Activated T-helper 1 cell treated with Interleukin-2 at 50 U/mL for 16 hours (primary cell): ENCODE data around the gene ACER1.
"Not testable (repeated sequence)": the region's sequence is repeated elsewhere in the genome, so short reads cannot be mapped to it uniquely, and the experiment has no call there.

Experiments
- DNase-seq: peaks from one replicate; pipeline ENCODE4 v3.0.0-alpha.2; 2020; ENCODE audit warnings: low read depth

The ACER1 gene

GRCh38 chr19:6287269-6287885, 46.0 kb downstream of the ACER1 start:
- DNase-seq, result no peak

DNA sequence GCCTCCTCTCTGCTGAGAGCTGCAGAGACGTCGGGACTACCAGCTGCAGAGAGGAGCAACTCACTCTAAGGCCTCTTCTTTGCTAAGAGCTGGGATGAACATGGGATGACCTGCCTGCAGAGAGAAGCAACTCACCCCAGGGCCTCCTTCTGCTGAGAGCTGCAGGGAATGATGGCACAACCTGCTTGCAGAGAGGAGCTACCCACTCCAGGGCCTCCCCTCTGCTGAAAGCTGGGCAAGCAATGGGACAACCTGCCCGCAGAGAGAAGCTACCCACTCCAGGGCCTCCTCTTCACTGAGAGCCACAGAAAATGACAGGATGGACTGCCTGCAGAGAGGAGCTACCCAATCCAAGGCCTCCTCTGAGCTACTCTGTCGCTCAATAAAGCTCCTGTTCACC, 46.7 kb downstream of the ACER1 start:
- no peak for DNase-seq

DNA sequence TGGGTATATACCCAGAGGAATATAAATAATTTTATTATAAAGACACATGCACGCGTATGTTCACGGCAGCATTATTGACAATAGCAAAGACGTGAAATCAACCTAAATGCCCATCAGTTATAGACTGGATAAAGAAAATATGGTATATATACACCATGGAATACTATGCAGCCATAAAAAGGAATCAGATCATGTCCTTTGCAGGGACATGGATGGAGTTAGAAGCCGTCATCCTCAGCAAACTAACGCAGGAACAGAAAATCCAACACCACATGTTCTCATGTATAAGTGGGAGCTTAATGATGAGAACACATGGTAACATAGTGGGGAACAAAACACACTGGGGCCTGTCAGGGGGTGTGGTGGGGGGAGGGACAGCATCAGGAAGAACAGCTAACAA, 51.0 kb downstream of the ACER1 start:
- DNase-seq, result not testable (repeated sequence)

GRCh38 chr19:6279931-6280591, 53.4 kb downstream of the ACER1 start, which contains the start of gene MLLT1:
Gene MLLT1 (minus strand): TSS chr19:6279975. CDS start chr19:6279784, 191 bp downstream.
- peak; percentile 94 for DNase-seq

DNA sequence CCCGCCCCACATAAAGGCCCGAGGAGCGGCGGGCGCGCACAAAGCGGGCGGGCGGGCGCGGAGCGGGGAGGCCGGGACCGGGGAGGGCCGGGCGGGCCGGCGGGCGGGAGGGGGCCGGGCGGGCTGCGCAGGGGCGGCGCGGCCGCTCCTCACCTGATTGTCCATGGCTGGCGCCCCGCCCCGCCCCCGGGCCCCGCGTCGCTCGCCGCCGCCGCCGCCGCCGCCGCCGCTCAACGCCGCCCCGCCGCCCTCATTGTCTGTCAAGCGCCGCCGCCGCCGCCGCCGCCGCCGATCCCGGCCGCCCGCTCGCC, 53.8 kb downstream of the ACER1 start:
- no peak for DNase-seq

DNA sequence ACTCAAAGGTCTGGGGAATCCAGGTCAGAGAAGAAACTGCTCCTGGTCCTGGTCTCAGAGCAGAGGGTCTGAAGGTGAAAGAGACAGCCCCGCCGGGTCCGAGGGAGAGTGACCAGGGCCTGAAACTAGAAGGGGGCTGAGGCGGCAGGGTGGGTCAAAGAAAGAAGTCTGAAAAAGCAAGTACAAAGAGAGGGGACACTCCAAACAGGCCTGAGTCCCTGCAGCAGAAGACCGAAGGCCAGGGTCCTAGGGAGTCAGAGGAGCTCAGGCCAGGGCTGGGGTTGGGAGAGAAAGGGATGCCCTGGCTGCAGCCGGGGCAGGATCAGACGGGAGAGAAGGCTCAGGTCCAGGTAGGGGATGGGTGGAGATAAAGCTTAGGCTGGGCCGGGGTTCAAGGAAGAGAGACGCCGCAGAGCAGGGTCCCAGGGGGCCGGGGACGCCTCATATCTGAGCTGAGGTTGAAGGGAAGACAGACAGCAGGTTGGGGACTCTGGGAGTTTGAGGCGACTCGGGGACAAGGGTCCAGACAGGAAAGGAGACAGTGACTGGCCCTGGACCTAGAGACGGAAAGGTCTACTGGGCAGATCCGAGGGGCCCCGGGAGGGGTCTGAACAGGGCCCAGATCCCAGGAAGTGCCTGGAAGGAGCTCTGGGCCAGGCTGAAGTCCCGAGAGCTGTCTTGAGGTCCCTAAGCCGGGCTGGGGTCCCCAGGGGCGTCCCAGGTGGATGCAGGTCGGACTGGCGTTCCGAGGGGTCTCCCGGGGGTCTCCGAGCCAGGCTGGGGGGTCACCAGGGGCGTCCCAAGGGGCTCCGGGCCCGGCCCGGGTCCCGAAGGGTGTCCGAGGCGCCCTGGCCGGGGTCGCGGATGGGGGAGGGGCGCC, 54.4 kb downstream of the ACER1 start:
- DNase-seq, result no peak

GRCh38 chr19:6278051-6278450, 55.4 kb downstream of the ACER1 start:
- no peak for DNase-seq

DNA sequence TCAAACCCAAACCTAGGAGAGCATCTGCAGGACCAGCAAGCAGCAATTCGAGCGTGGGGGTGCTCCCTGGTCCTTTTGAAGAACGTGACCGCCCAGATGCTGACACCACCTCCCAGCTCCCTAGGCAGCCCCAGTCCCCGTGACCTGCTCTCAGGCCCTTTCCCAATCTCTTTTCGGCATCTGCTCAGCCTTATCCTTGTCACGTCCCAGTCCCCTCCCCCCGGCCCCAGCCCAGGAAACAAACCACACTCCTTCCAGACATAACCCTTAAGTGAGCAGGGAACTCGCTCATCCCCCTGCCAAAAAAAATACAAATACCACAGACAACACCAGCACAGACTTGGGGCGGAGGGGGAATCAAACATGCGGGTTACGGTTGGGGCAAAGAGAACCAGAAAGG, 57.0 kb downstream of the ACER1 start:
- DNase-seq, result no peak

DNA sequence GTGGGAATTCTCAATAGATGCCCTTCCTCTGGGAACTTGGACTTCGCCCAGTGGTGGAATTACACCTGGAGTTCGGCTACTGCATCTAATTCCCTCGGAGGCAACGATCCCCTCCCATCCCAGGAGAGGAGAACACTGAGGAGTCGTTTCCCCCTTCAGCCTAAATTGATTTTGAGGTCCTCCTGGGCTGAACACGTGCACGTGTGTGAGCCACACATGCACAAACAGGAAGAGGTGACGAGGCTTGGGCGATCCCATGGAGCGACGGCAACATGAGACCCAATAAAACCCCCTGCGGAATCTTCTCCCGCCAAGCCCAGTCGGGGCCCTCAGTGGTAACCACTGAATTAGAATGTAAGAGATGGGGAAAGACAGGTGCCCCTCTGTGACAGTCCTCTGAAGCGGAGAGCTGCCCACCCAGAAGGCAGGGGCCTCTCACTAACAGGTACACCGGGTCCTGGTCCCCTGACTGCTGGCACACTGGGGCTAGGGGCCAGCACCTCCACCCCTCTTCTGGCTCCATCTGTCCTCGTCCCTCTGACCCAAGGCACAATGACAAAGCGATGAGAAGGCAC, 58.2 kb downstream of the ACER1 start:
- no peak for DNase-seq

GRCh38 chr19:6274756-6275155, 58.7 kb downstream of the ACER1 start:
- DNase-seq, result no peak

- no peak for DNase-seq
These were observed 59.5 kb downstream of the ACER1 start for GRCh38 chr19:6273701-6274601.

DNA sequence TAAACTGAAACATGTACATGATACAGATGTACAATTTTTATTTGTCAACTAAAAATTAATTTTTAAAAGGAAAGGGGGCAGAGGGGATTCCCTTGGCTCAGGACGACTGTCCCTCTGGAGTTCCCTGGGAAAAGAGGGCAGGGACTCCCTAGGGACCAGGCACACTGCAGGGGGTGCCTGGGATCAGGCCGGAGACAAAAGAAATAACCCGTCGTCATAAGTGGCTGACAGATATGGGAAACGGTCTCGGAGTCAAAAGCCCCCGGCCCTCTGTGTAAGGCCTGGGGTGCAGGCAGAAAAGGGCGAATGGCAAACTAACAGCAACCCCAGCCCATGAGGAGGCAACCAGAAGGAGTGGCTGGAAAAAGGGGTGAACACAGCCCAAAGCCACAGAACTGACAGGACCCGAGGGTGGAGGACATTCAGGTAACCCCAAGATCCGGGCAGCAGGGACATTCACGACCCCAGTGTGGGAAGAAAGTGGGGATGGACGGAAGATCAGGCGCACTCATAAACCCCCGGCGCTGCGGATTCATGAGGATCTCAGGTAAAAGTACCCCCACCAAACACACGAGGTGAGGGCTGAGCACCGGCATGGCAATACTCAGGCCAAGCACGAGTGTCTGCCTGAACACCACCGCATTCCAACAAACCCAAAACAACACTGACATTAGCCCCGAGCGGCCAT, 60.4 kb downstream of the ACER1 start:
- DNase-seq, result no peak

GRCh38 chr19:6272411-6272791, 61.0 kb downstream of the ACER1 start:
- DNase-seq, result no peak

- DNase-seq, result no peak
These were observed 61.5 kb downstream of the ACER1 start for GRCh38 chr19:6271721-6272410.

- DNase-seq, result no peak
These were observed 62.2 kb downstream of the ACER1 start for GRCh38 chr19:6271251-6271650.

GRCh38 chr19:6270822-6271221, 62.6 kb downstream of the ACER1 start:
- no peak for DNase-seq

- no peak for DNase-seq
These were observed 63.2 kb downstream of the ACER1 start for GRCh38 chr19:6270076-6270745.

DNA sequence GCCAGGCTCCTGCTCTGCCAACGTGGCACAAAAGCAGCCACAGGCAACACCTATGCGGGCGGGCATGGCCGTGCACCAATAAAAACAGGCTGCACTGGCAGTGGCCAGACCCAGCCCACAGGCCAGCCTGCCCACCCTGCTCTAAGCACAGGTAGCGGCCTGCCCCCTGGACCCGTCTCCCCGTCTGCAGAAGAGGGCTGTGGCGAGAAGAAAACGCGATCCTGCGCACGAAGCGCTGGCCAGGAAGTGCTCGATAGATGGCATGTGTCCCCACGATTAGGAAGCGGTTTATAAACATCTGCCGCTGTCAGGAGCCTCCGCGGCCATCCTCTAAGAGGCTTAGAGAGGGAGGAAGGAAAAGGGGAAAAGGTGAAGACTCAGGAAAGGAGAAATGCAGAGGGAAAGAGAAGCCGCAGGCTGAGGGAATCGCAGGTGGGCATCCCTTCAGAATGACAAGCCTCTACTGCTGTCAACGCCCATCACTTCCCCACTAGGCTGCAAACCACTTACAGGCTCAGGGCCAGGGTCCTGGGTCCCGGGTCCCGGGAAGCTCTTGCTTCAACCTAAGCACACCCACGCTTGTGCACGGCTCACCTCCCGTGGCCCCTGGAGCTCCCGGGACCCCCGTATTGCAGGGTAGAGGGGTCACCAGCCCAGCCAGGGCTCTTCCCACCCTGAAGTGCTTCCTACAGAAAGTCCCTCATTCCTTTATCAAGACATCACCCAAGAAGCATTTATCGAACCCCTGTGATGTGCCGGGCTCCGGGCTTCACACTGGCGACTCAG, 64.1 kb downstream of the ACER1 start:
- no peak for DNase-seq

GRCh38 chr19:6268382-6268771, 65.0 kb downstream of the ACER1 start:
- DNase-seq, result no peak
